H1 (cell line): Measurements from ENCODE around the gene SLC35G6. TPM values are rescaled to one million over a fixed set of nuclear protein-coding genes. Genes with fewer than 3 reads are reported as not detected.

ENCODE experiments used
- CTCF ChIA-PET: fragments of 300-600 bp; sonication (Branson Sonifier 250); formaldehyde crosslinking; loops from one replicate; lab custom pipeline; 2021; ENCODE audit not compliant: partially characterized antibody; lab: Charles Lee
- POLR2A ChIA-PET: fragments of 300-600 bp; sonication (Branson Sonifier 250); formaldehyde crosslinking; loops from one replicate; lab custom pipeline; 2021; ENCODE audit warnings: inconsistent platforms; ENCODE audit not compliant: partially characterized antibody; lab: Charles Lee
- DNase-seq, 2 experiments: peaks; one replicate each; pipeline versions ENCODE4 v3.0.0 to v3.0.0-alpha.2; 2010 to 2022; ENCODE audit warnings: low spot score in 2 of 2, low read depth in 1 of 2, mixed read lengths in 1 of 2
- FAIRE-seq: peaks from 2 replicates; lab custom pipeline; 2011; peaks lifted over from hg19 to GRCh38; lab: Jason Lieb, UNC
- H2AFZ ChIP-seq: 2 replicates; pipeline ENCODE4 v1.8.1; 2012; ENCODE audit warnings: low read length, inconsistent platforms
- H2AK5ac ChIP-seq: 2 replicates; pipeline ENCODE4 v1.6.1; 2013; ENCODE audit warnings: low read depth, low read length
- H2BK120ac ChIP-seq: replicated peaks from 2 replicates; pipeline ENCODE3; 2013; ENCODE audit warnings: low read depth, low read length, inconsistent platforms
- H2BK12ac ChIP-seq: 2 replicates; pipeline ENCODE4 v1.6.1; 2013; ENCODE audit warnings: low read depth, low read length
- H2BK15ac ChIP-seq: 2 replicates; pipeline ENCODE4 v1.6.1; 2013; ENCODE audit warnings: low read length
- H2BK20ac ChIP-seq: 2 replicates; pipeline ENCODE4 v1.6.1; 2013; ENCODE audit warnings: low read length
- H2BK5ac ChIP-seq: 2 replicates; pipeline ENCODE4 v1.6.1; 2013; ENCODE audit warnings: low read depth, low read length
- H3K14ac ChIP-seq: 2 replicates; pipeline ENCODE4 v1.6.1; 2013; ENCODE audit warnings: inconsistent platforms; ENCODE audit not compliant: insufficient read length
- H3K18ac ChIP-seq: 2 replicates; pipeline ENCODE4 v1.6.1; 2013; ENCODE audit warnings: low read length; ENCODE audit errors: extremely low read depth
- H3K23ac ChIP-seq: 2 replicates; pipeline ENCODE4 v1.6.1; 2013; ENCODE audit warnings: inconsistent platforms; ENCODE audit not compliant: insufficient read length
- H3K23me2 ChIP-seq: 2 replicates; pipeline ENCODE4 v1.6.1; 2013; ENCODE audit warnings: low read depth, low read length
- H3K27ac ChIP-seq: 2 replicates; pipeline ENCODE4 v1.6.1; 2011; ENCODE audit warnings: low read depth, low read length, inconsistent platforms
- H3K27me3 ChIP-seq, 4 experiments: replicated peaks in 1 of 4; 1 replicate in 1 of 4; 2 replicates in 3 of 4; pipeline versions ENCODE4 v1.6.1 to v1.8.1; 2011 to 2013; ENCODE audit warnings: low read length in 3 of 4, mild to moderate bottlenecking in 3 of 4, inconsistent platforms in 2 of 4, mixed read lengths in 2 of 4, moderate library complexity in 1 of 4; ENCODE audit not compliant: control insufficient read depth in 3 of 4, insufficient read depth in 3 of 4; ENCODE audit errors: extremely low read depth in 1 of 4
- H3K36me3 ChIP-seq, 4 experiments: 2 replicates each; pipeline versions ENCODE4 v1.6.1 to v1.8.1; 2011 to 2013; ENCODE audit warnings: mild to moderate bottlenecking in 4 of 4, low read length in 3 of 4, moderate library complexity in 2 of 4, control low read depth in 1 of 4, inconsistent platforms in 1 of 4; ENCODE audit not compliant: insufficient read depth in 4 of 4, control insufficient read depth in 2 of 4
- H3K4ac ChIP-seq: replicated peaks from 2 replicates; pipeline ENCODE3; 2013; ENCODE audit warnings: low read length, low read depth, mixed read lengths, inconsistent platforms; ENCODE audit not compliant: insufficient read length
- H3K4me1 ChIP-seq, 4 experiments: replicated peaks in 1 of 4; 1 replicate in 1 of 4; 2 replicates in 3 of 4; pipeline versions ENCODE4 v1.6.1 to v1.8.1; 2011 to 2013; ENCODE audit warnings: low read length in 3 of 4, inconsistent platforms in 2 of 4, mixed read lengths in 1 of 4; ENCODE audit not compliant: insufficient read depth in 4 of 4, control insufficient read depth in 3 of 4
- H3K4me2 ChIP-seq, 2 experiments: 2 replicates each; pipeline versions ENCODE4 v1.6.1 to v1.8.1; 2011 to 2013; ENCODE audit warnings: low read depth in 2 of 2, low read length in 2 of 2, control low read depth in 1 of 2, inconsistent platforms in 1 of 2, mild to moderate bottlenecking in 1 of 2; ENCODE audit not compliant: insufficient read depth in 1 of 2
- H3K4me3 ChIP-seq, 4 experiments: fragments of 200-600, 300-600 bp in 1 of 4; sonication (generic), shearing (Covaris generic), sonication (Bioruptor Twin) in 1 of 4; 2 replicates each; pipeline versions ENCODE4 v1.5.1 to v1.8.1; 2011 to 2016; ENCODE audit warnings: low read length in 4 of 4, low read depth in 3 of 4, control low read depth in 2 of 4, inconsistent platforms in 2 of 4, mild to moderate bottlenecking in 2 of 4, mixed read lengths in 1 of 4, moderate library complexity in 1 of 4; ENCODE audit not compliant: insufficient read depth in 2 of 4; ENCODE audit errors: extremely low read depth in 1 of 4
- H3K56ac ChIP-seq: replicated peaks from 2 replicates; pipeline ENCODE3; 2013; ENCODE audit warnings: low read depth, mild to moderate bottlenecking, mixed read lengths, low read length, inconsistent platforms; ENCODE audit not compliant: insufficient read length
- H3K79me1 ChIP-seq: 2 replicates; pipeline ENCODE4 v1.6.1; 2013; ENCODE audit warnings: low read depth, low read length, control low read depth
- H3K79me2 ChIP-seq, 2 experiments: 2 replicates each; pipeline versions ENCODE4 v1.6.1 to v1.8.1; 2012 to 2013; ENCODE audit warnings: low read length in 2 of 2, mild to moderate bottlenecking in 2 of 2, inconsistent platforms in 1 of 2; ENCODE audit not compliant: insufficient read depth in 2 of 2, control insufficient read depth in 1 of 2
- H3K9ac ChIP-seq, 4 experiments: replicated peaks in 1 of 4; 1 replicate in 1 of 4; 2 replicates in 3 of 4; pipeline versions ENCODE4 v1.6.1 to v1.8.1; 2011 to 2013; ENCODE audit warnings: low read depth in 3 of 4, low read length in 3 of 4, control low read depth in 2 of 4, mild to moderate bottlenecking in 2 of 4, moderate library complexity in 2 of 4, inconsistent platforms in 1 of 4; ENCODE audit errors: extremely low read depth in 1 of 4
- H3K9me3 ChIP-seq, 2 experiments: 2 replicates each; pipeline versions ENCODE4 v1.6.1 to v1.8.1; 2012 to 2013; ENCODE audit warnings: mild to moderate bottlenecking in 2 of 2, moderate library complexity in 2 of 2, control low read depth in 1 of 2, inconsistent platforms in 1 of 2, low read depth in 1 of 2, low read length in 1 of 2, mixed read lengths in 1 of 2; ENCODE audit not compliant: insufficient read depth in 2 of 2
- H4K20me1 ChIP-seq, 2 experiments: replicated peaks in 1 of 2; 2 replicates each; pipeline versions ENCODE3 to v1.8.1; 2011 to 2013; ENCODE audit warnings: inconsistent platforms in 2 of 2, low read length in 2 of 2, mild to moderate bottlenecking in 1 of 2; ENCODE audit not compliant: insufficient read depth in 2 of 2, control insufficient read depth in 1 of 2
- H4K5ac ChIP-seq: 2 replicates; pipeline ENCODE4 v1.6.1; 2013; ENCODE audit warnings: low read length, low read depth, mixed read lengths, inconsistent platforms; ENCODE audit not compliant: insufficient read length
- H4K8ac ChIP-seq: 2 replicates; pipeline ENCODE4 v1.8.0; 2013; ENCODE audit warnings: mild to moderate bottlenecking, moderate library complexity, low read length, inconsistent platforms; ENCODE audit not compliant: insufficient read depth; ENCODE audit errors: extremely low read depth
- H4K91ac ChIP-seq: replicated peaks from 2 replicates; pipeline ENCODE3; 2013; ENCODE audit warnings: low read length, mixed read lengths, inconsistent platforms; ENCODE audit not compliant: insufficient read length
- BACH1 ChIP-seq: IDR thresholded peaks from 2 replicates; pipeline ENCODE4 v1.6.1; 2012; ENCODE audit warnings: low read length, improper control_type of control experiment
- EGR1 ChIP-seq: IDR thresholded peaks from 2 replicates; pipeline ENCODE4 v1.6.1; 2011; ENCODE audit warnings: low read depth, low read length, borderline replicate concordance
- EZH2 ChIP-seq: fragments of 200-600 bp; sonication (generic); IDR thresholded peaks from 2 replicates; pipeline ENCODE4 v1.7.1; 2012; ENCODE audit warnings: low read depth, mild to moderate bottlenecking, moderate library complexity, low read length, inconsistent platforms; ENCODE audit not compliant: severe bottlenecking
- JUND ChIP-seq: IDR thresholded peaks from 2 replicates; pipeline ENCODE4 v1.6.1; 2011; ENCODE audit warnings: mild to moderate bottlenecking, improper control_type of control experiment, low read length
- NANOG ChIP-seq: IDR thresholded peaks from 2 replicates; pipeline ENCODE4 v1.6.1; 2011; ENCODE audit warnings: low read length, low read depth, mild to moderate bottlenecking, inconsistent platforms; ENCODE audit not compliant: insufficient read depth, poor library complexity, severe bottlenecking
- RBBP5 ChIP-seq: IDR thresholded peaks from 2 replicates; pipeline ENCODE4 v1.7.1; 2012; ENCODE audit warnings: low read depth, mild to moderate bottlenecking, inconsistent platforms, low read length, moderate library complexity, borderline replicate concordance
- TAF7 ChIP-seq: optimal IDR thresholded peaks from 2 replicates; pipeline ENCODE3; 2011; ENCODE audit warnings: low read depth, mild to moderate bottlenecking, inconsistent platforms, low read length, moderate library complexity, borderline replicate concordance
- TCF12 ChIP-seq: IDR thresholded peaks from 2 replicates; pipeline ENCODE4 v1.6.1; 2011; ENCODE audit warnings: low read depth, mild to moderate bottlenecking, low read length
- ZNF274 ChIP-seq: IDR thresholded peaks from 2 replicates; pipeline ENCODE4 v1.7.0; 2012; ENCODE audit warnings: low read length, borderline replicate concordance; ENCODE audit errors: extremely low read depth
- WGBS, 2 experiments: shearing (Covaris generic) in 1 of 2; methylation state at CpG; one replicate each; pipeline versions ENCODE4 v1.1.6 to v1.1.7; 2013 to 2015; ENCODE audit warnings: low lambda C conversion rate in 2 of 2, mixed read lengths in 2 of 2, inconsistent platforms in 1 of 2, low coverage in 1 of 2, missing lambda C conversion rate in 1 of 2; ENCODE audit not compliant: insufficient replicate concordance in 2 of 2, insufficient coverage in 1 of 2, insufficient read length in 1 of 2; ENCODE audit errors: extremely low coverage in 1 of 2, missing lambda C conversion rate in 1 of 2; 5-methylcytosine and 5-hydroxymethylcytosine counted together
- polyA plus RNA-seq, 7 experiments: library from polyadenylated mRNA; depleted of rRNA in 3 of 7; stranded (reverse) in 5 of 7; unstranded in 2 of 7; fragments of >200 nt in 5 of 7; fragments of 200-250 nt in 2 of 7; gene quantifications; 1 replicate in 5 of 7; 2 replicates in 1 of 7; 4 replicates in 1 of 7; pipeline versions ENCODE4 v1.2.1 to v1.2.3, GENCODE V29; 2011 to 2013; ENCODE audit warnings: missing spikeins in 2 of 7, mixed read lengths in 2 of 7
- total RNA-seq: library from RNA; stranded (reverse); fragmentation: NEBNext Ultra II Directional; extraction: Animal tissue kit (Norgen Biotek cat#: 25700); gene quantifications from 2 replicates; pipeline ENCODE4 v1.2.1, GENCODE V29; 2021
- TF ChIP-seq, protein P1 (sequence below): IDR thresholded peaks from 2 replicates; pipeline ENCODE4 v1.6.1; 2011; ENCODE audit warnings: low read length, improper control_type of control experiment
- TF ChIP-seq, protein P2 (sequence below): IDR thresholded peaks from 2 replicates; pipeline ENCODE4 v1.6.1; 2012; ENCODE audit warnings: inconsistent platforms

SLC35G6 gene
- total and polyA plus RNA-seq, 2 of the 8 experiments (the other 6 are each of a cell fraction or from before 2014, with no cell fraction given), result 0.05 TPM; not detected in 1

DNA sequence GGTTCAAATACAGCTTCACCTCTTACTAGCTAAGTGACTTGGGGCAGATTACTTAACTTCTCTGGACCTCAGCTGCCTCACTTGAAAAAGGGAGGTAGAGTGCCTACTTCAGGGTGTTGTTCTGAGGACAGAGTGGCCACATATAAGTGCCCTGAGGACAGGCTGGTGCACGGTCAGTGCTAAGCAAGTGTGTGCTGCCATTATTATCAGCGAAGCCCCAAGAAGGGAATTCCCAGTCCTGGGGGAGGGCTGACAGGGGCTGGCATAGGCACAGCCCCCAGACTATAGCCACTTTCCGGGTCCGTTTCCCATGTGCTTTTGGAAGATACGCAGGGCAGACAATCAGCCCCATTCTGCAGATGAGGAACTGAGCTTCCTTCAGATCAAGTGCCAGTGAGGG is 4.3 kb upstream of the SLC35G6 start:
- POLR2A ChIA-PET, result interaction anchor here (0.9 to 14.3 kb wide), 11 partner anchors 9 to 117 kb away, joined by 3 to 339 read pairs (median 4); partner anchors contain the start of genes CHRNB1, FGF11, NLGN2 and POLR2A
- H3K9ac ChIP-seq, result peak overlapping the region in 1 of 4 experiments; percentile 4; a peak in 1 of 7 replicates
- 98% methylated on average over 5 of the region's 5 CpGs; no CpG with 5 or more reads in 1 of the 2 experiments for WGBS, 2 experiments

More for the DNA sequence above, 4.3 kb upstream of the SLC35G6 start:
- H3K4me1 ChIP-seq, result peaks cover 2 to 20% (median 16%) of the 10 kb centered on the region in 4 experiments
- no peak overlapping the region for H4K5ac ChIP-seq
- H2BK120ac ChIP-seq, result no peak overlapping the region
- no peaks in the 10 kb centered on the region for H3K36me3 ChIP-seq
- no peaks in the 10 kb centered on the region; a peak in 1 of 7 replicates for H3K27me3 ChIP-seq
- H3K27ac ChIP-seq, result no peak overlapping the region
- peaks cover 0 to 31% of the 10 kb centered on the region in 2 experiments; a peak in 2 of 4 replicates for H3K79me2 ChIP-seq
- no peak overlapping the region for H3K4ac ChIP-seq
- H3K4me3 ChIP-seq, result no peak overlapping the region
- peaks cover 12% of the 10 kb centered on the region for H3K79me1 ChIP-seq
- FAIRE-seq (no peak), DNase-seq (no peak)
- H2AFZ ChIP-seq, result no peak overlapping the region
- CTCF ChIA-PET, result interaction anchor here (0.7 to 3.3 kb wide), 9 partner anchors 8 to 126 kb away, joined by 3 to 17 read pairs (median 4); partner anchors contain the start of gene TMEM102
- no peak overlapping the region for H2BK12ac ChIP-seq
- H4K8ac ChIP-seq, result no peak overlapping the region
- 0 out of 2 replicates have a peak overlapping the region, but pooled peaks have one; percentile 66 for H2BK5ac ChIP-seq
- peaks cover 0 to 5% of the 10 kb centered on the region in 2 experiments for H4K20me1 ChIP-seq
- no peak for TF ChIP-seq TCF12
- no peak for TF ChIP-seq EZH2
- no peak for TF ChIP-seq NANOG
- TF ChIP-seq ZNF274, result no peak
- TF ChIP-seq TAF7, result no peak
- TF ChIP-seq EGR1, result no peak
- TF ChIP-seq, protein P1, sequence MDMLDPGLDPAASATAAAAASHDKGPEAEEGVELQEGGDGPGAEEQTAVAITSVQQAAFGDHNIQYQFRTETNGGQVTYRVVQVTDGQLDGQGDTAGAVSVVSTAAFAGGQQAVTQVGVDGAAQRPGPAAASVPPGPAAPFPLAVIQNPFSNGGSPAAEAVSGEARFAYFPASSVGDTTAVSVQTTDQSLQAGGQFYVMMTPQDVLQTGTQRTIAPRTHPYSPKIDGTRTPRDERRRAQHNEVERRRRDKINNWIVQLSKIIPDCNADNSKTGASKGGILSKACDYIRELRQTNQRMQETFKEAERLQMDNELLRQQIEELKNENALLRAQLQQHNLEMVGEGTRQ, result no peak
- no peak for TF ChIP-seq JUND
- no peak for TF ChIP-seq BACH1
- no peak for TF ChIP-seq RBBP5
- TF ChIP-seq, protein P2, sequence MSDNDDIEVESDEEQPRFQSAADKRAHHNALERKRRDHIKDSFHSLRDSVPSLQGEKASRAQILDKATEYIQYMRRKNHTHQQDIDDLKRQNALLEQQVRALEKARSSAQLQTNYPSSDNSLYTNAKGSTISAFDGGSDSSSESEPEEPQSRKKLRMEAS, result no peak
- H3K4me2 ChIP-seq, result peak overlapping the region in 1 of 2 experiments; percentile 97; a peak in 1 of 4 replicates
- H3K23ac ChIP-seq, result no peak overlapping the region
- peak overlapping the region; percentile 1; the same call in 1 of the 2 replicates for H2AK5ac ChIP-seq
- H3K9me3 ChIP-seq, result no peaks in the 10 kb centered on the region
- no peak overlapping the region for H3K56ac ChIP-seq
- peak overlapping the region; percentile 63; the same call in 1 of the 2 replicates for H2BK15ac ChIP-seq
- no peak overlapping the region for H3K18ac ChIP-seq
- H3K14ac ChIP-seq, result no peak overlapping the region
- no peak overlapping the region for H2BK20ac ChIP-seq
- peaks cover 11% of the 10 kb centered on the region for H3K23me2 ChIP-seq
- no peak overlapping the region for H4K91ac ChIP-seq
